C4-2B (cell line): ENCODE measurements around the gene USP31.

ENCODE experiments used
- H3K27ac ChIP-seq: fragments of 450-650 bp; 2 replicates; pipeline ENCODE4 v1.5.1; 2017
- CTCF ChIP-seq: fragments of 450-650 bp; conservative IDR thresholded peaks from 2 replicates; pipeline ENCODE4 v1.5.1; 2017; ENCODE audit warnings: mild to moderate bottlenecking
- ZFX ChIP-seq: fragments of 450-650 bp; IDR thresholded peaks from 2 replicates; pipeline ENCODE4 v1.6.1; 2017

The USP31 gene

GRCh38 chr16:23149267-23149992 is at the start of gene USP31:
Gene USP31 (minus strand): TSS chr16:23149452. CDS start chr16:23149270, 182 bp downstream.
- 0 out of 2 replicates have a peak, but pooled peaks have one; percentile 0 for TF ChIP-seq ZFX
- no peak for TF ChIP-seq CTCF
- peak within 1 kb of the TSS; percentile 84 for H3K27ac ChIP-seq

GRCh38 chr16:23196539-23196938 is 47.3 kb upstream of the USP31 start:
- TF ChIP-seq ZFX: no peak
- TF ChIP-seq CTCF: no peak

GRCh38 chr16:23195366-23195978 is 46.2 kb upstream of the USP31 start:
- TF ChIP-seq ZFX (no peak), CTCF (no peak)
- H3K27ac ChIP-seq: no peak overlapping the region

More at GRCh38 chr16:23196539-23196938, 47.3 kb upstream of the USP31 start:
- H3K27ac ChIP-seq: no peak overlapping the region

GRCh38 chr16:23194497-23195221 is 45.4 kb upstream of the USP31 start:
- H3K27ac ChIP-seq: no peak overlapping the region

GRCh38 chr16:23188911-23189310 is 39.7 kb upstream of the USP31 start:
- no peak overlapping the region for H3K27ac ChIP-seq
- TF ChIP-seq ZFX (no peak), CTCF (no peak)

More at GRCh38 chr16:23194497-23195221, 45.4 kb upstream of the USP31 start:
- TF ChIP-seq CTCF (no peak), ZFX (no peak)

GRCh38 chr16:23187341-23187740 is 38.1 kb upstream of the USP31 start:
- TF ChIP-seq ZFX (no peak), CTCF (no peak)
- no peak overlapping the region for H3K27ac ChIP-seq

GRCh38 chr16:23186171-23186570 is 36.9 kb upstream of the USP31 start:
- H3K27ac ChIP-seq: no peak overlapping the region; the same call in 1 of the 2 replicates
- TF ChIP-seq CTCF (no peak), ZFX (no peak)
